Prostate gland (tissue), 2 donors: ENCODE results near the gene SPATA18. TPM values are rescaled to one million over a fixed set of nuclear protein-coding genes. Genes with fewer than 3 reads are reported as not detected.

ENCODE experiments used
- DNase-seq: peaks from one replicate; pipeline ENCODE4 v3.0.0-alpha.2; 2019; ENCODE audit warnings: low spot score
- H3K27ac ChIP-seq, 2 donors: fragments of 200-600 bp; sonication (generic); 2 replicates each; pipeline ENCODE4 v1.5.1; 2017 to 2019
- H3K27me3 ChIP-seq: fragments of 200-600 bp; sonication (generic); replicated peaks from 2 replicates; pipeline ENCODE4 v1.5.1; 2019; ENCODE audit not compliant: insufficient read depth
- H3K36me3 ChIP-seq, 2 donors: fragments of 200-600 bp; sonication (generic); 1 replicate in 1 of 2; 2 replicates in 1 of 2; pipeline versions ENCODE4 v1.5.1 to v1.8.1; 2017 to 2019
- H3K4me1 ChIP-seq: fragments of 200-600 bp; sonication (generic); replicated peaks from 2 replicates; pipeline ENCODE4 v1.5.1; 2019
- H3K4me3 ChIP-seq, 2 donors: fragments of 200-600 bp; sonication (generic); 2 replicates each; pipeline ENCODE4 v1.5.1; 2017 to 2019
- H3K9me3 ChIP-seq: fragments of 200-600 bp; sonication (generic); 2 replicates; pipeline ENCODE4 v1.5.1; 2017
- CTCF ChIP-seq, 4 experiments: fragments of 200-600 bp in 2 of 4; fragments of 450-650 bp in 2 of 4; sonication (generic) in 2 of 4; IDR thresholded peaks; 1 replicate in 3 of 4; 2 replicates in 1 of 4; pipeline ENCODE4 v1.5.1; 2016 to 2019; ENCODE audit warnings: antibody characterized with exemption in 4 of 4, mild to moderate bottlenecking in 2 of 4, moderate library complexity in 2 of 4
- POLR2A ChIP-seq: fragments of 450-650 bp; IDR thresholded peaks from one replicate; pipeline ENCODE4 v1.6.1; 2016; ENCODE audit warnings: antibody characterized with exemption, mild to moderate bottlenecking
- POLR2AphosphoS5 ChIP-seq: sonication (generic); formaldehyde crosslinking; IDR thresholded peaks from one replicate; pipeline ENCODE4 v1.6.1; 2017; ENCODE audit warnings: antibody characterized with exemption
- WGBS: methylation state at CpG from one replicate; pipeline ENCODE4 v1.1.5; 2018; 5-methylcytosine and 5-hydroxymethylcytosine counted together
- intact Hi-C: fragments of 100-400 bp; cut with DNase I; formaldehyde crosslinking; loops from one replicate; pipeline ENCODE4 v1.14.2; 2022
- total RNA-seq, 2 donors: library from RNA; depleted of rRNA; stranded (reverse); fragments of >200 nt; gene quantifications; one replicate each; pipeline ENCODE4 v1.1.0, GENCODE V29; 2016

The SPATA18 gene
- total RNA-seq, 2 donors from 2014 or later: 8.1 to 16.6 TPM

DNA sequence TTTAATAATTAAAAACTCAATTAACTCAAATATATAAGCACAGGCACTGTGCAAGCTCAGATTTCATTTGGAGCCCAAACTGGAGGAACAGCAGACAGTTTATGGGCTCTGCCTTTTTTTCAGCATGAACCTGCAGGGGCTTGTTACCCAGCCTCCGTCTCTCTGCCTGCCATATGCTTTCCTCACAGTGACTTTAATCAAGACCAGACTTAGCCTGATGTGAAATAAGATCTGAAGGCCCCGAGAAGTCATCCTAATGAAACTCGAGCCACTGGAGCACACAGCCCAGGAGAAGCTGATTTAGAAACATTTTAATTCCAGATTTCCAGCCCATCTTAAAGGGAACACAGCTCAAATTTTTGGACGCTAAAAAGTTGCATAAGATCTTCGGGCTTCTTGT lies 55.6 kb downstream of the SPATA18 start:
- WGBS: 12% methylated on average over 5 of the region's 5 CpGs
- intact Hi-C loops: no loop called here
- H3K36me3 ChIP-seq: no peaks in the 10 kb centered on the region
- DNase-seq: peak; percentile 22
- H3K27me3 ChIP-seq: no peaks in the 10 kb centered on the region
- no peaks in the 10 kb centered on the region for H3K4me1 ChIP-seq
- H3K9me3 ChIP-seq: no peaks in the 10 kb centered on the region
- no peak overlapping the region for H3K27ac ChIP-seq
- no peak for TF ChIP-seq CTCF (IDR thresholded peaks at IDR 0.05)
- no peak for TF ChIP-seq POLR2AphosphoS5
- TF ChIP-seq POLR2A: no peak
- no peak overlapping the region for H3K4me3 ChIP-seq

DNA sequence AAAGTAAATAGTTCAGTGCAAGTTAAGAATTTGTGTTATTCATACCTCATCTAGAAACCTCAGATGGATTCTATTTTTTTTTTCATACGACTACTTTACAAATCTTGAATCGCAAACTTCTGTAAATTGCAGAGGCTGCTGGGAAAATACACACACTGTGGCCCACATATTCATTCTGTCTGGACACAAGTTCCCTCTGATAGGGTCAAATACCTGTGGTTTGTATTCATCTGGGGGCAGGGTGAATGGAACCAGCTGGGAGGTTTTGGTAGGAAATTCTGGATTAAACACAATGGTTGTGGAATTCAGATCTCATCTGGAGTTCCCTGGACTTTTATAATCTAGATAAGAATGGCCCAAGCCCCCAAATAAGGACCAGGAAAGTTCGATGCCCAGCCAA lies 56.2 kb downstream of the SPATA18 start:
- no peak overlapping the region for H3K4me3 ChIP-seq
- H3K9me3 ChIP-seq: no peaks in the 10 kb centered on the region
- H3K27ac ChIP-seq: no peak overlapping the region
- intact Hi-C loops: no loop called here
- TF ChIP-seq CTCF (IDR thresholded peaks at IDR 0.05) (no peak), POLR2A (no peak), POLR2AphosphoS5 (no peak)
- WGBS: 70% methylated on average over 3 of the region's 3 CpGs
- H3K27me3 ChIP-seq: no peaks in the 10 kb centered on the region
- no peak for DNase-seq
- H3K4me1 ChIP-seq: no peaks in the 10 kb centered on the region
- H3K36me3 ChIP-seq: no peaks in the 10 kb centered on the region

DNA sequence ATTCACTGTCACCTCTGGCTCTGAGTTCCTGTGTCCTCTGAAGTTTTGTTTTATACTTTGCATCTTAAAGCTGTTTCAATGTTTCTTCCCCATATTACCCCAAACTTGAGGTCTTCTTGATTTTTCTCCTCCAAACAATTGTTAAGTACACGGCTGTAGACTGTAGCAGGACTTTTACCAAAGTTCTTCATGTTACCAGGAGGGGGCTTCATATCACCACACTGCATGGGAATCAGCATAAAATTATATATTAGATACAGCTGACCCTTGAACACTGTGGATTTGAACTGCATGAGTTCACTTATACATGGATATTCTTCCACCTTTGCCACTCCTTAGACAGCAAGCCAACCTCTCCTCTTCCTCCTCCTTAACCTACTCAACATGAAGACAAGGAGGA lies 56.6 kb downstream of the SPATA18 start:
- Histone ChIP-seq H3K4me3 (no peak overlapping the region), H3K27ac (no peak overlapping the region), H3K9me3 (no peaks in the 10 kb centered on the region), H3K36me3 (no peaks in the 10 kb centered on the region), H3K27me3 (no peaks in the 10 kb centered on the region), H3K4me1 (no peaks in the 10 kb centered on the region)
- TF ChIP-seq CTCF (IDR thresholded peaks at IDR 0.05) (no peak), POLR2A (no peak), POLR2AphosphoS5 (no peak)
- 77% methylated on average over 1 of the region's 1 CpG for WGBS
- intact Hi-C loops: no loop called here
- no peak for DNase-seq

- WGBS: 95% methylated on average over 1 of the region's 1 CpG
- H3K9me3 ChIP-seq: no peaks in the 10 kb centered on the region
- H3K4me1 ChIP-seq: no peaks in the 10 kb centered on the region
- H3K36me3 ChIP-seq: no peaks in the 10 kb centered on the region
- H3K27ac ChIP-seq: no peak overlapping the region
- no peak for TF ChIP-seq CTCF (IDR thresholded peaks at IDR 0.05)
- no peaks in the 10 kb centered on the region for H3K27me3 ChIP-seq
- intact Hi-C loops: no loop called here
- DNase-seq: no peak
- H3K4me3 ChIP-seq: no peak overlapping the region
These were observed 59.1 kb downstream of the SPATA18 start for GRCh38 chr4:52110171-52110570.

GRCh38 chr4:52111995-52112394 lies 60.9 kb downstream of the SPATA18 start:
- 66% methylated on average over 1 of the region's 1 CpG for WGBS
- no peak for DNase-seq
- intact Hi-C loops: no loop called here
- TF ChIP-seq CTCF (IDR thresholded peaks at IDR 0.05) (no peak), POLR2AphosphoS5 (no peak), POLR2A (no peak)
- H3K36me3 ChIP-seq: no peaks in the 10 kb centered on the region
- H3K4me1 ChIP-seq: no peaks in the 10 kb centered on the region
- no peak overlapping the region for H3K27ac ChIP-seq
- H3K4me3 ChIP-seq: no peak overlapping the region
- no peaks in the 10 kb centered on the region for H3K27me3 ChIP-seq
- no peaks in the 10 kb centered on the region for H3K9me3 ChIP-seq
